Camera-type eye (tissue), 1 donor: ENCODE results near the gene RNF141. TPM values are rescaled to one million over a fixed set of nuclear protein-coding genes. Genes with fewer than 3 reads are reported as not detected.

ENCODE experiments used
- total RNA-seq: library from RNA; depleted of rRNA; stranded (reverse); fragments of >200 nt; gene quantifications from one replicate; pipeline ENCODE4 v1.2.3, GENCODE V29; 2014

RNF141 gene
- total RNA-seq, result 59.2 TPM

GRCh38 chr11:10540915-10541560 is at the start of gene RNF141:
TSS of gene RNF141 (minus strand) at chr11:10541187. CDS start at chr11:10534158, 7,029 bp downstream.

GRCh38 chr11:10568486-10568941 is 27.5 kb upstream of the RNF141 start, which contains the start of gene LYVE1:
TSS of gene LYVE1 (minus strand) at chr11:10568665. CDS start at chr11:10568532, 133 bp downstream.

Other genes with a start within 250 kb of the RNF141 start
- 90.7 TPM for gene SBF2, start 247.0 kb downstream of the RNF141 start, total RNA-seq
- 115 TPM for gene ADM, start 236.1 kb downstream of the RNF141 start, total RNA-seq
- 10.1 TPM for gene AMPD3, start 85.9 kb downstream of the RNF141 start, total RNA-seq
- 17.8 TPM for gene LYVE1, start 27.5 kb upstream of the RNF141 start, total RNA-seq
- 21.2 TPM for gene IRAG1, start 152.6 kb upstream of the RNF141 start, total RNA-seq
- 60.1 TPM for gene CTR9, start 210.1 kb upstream of the RNF141 start, total RNA-seq